GM23248 (cell line): ENCODE results near the gene GCH1. TPM values are rescaled to one million over a fixed set of nuclear protein-coding genes. Genes with fewer than 3 reads are reported as not detected.

Experiments
- DNase-seq: peaks from one replicate; pipeline ENCODE4 v3.0.0-alpha.2; 2015
- H2AFZ ChIP-seq: fragments of 200-600 bp; sonication (generic); 2 replicates; pipeline ENCODE4 v1.6.1; 2016; ENCODE audit warnings: antibody characterized with exemption
- H3F3A ChIP-seq: fragments of 200-600 bp; sonication (generic); 2 replicates; pipeline ENCODE4 v1.6.1; 2016; ENCODE audit warnings: mild to moderate bottlenecking, antibody characterized with exemption, mixed run types; ENCODE audit not compliant: insufficient read depth
- H3K27ac ChIP-seq: fragments of 200-600 bp; sonication (generic); 2 replicates; pipeline ENCODE4 v1.5.1; 2016; ENCODE audit warnings: mild to moderate bottlenecking
- H3K27me3 ChIP-seq: fragments of 200-600 bp; sonication (generic); replicated peaks from 2 replicates; pipeline ENCODE4 v1.6.1; 2016; ENCODE audit warnings: mild to moderate bottlenecking; ENCODE audit not compliant: insufficient read depth
- H3K36me3 ChIP-seq: fragments of 200-600 bp; sonication (generic); 2 replicates; pipeline ENCODE4 v1.6.1; 2016; ENCODE audit warnings: low read depth, mild to moderate bottlenecking
- H3K4me1 ChIP-seq: fragments of 200-600 bp; sonication (generic); 2 replicates; pipeline ENCODE4 v1.6.1; 2016; ENCODE audit warnings: mild to moderate bottlenecking; ENCODE audit not compliant: insufficient read depth
- H3K4me2 ChIP-seq: fragments of 200-600 bp; sonication (generic); one replicate; pipeline ENCODE4 v1.6.1; 2016; ENCODE audit warnings: mild to moderate bottlenecking; ENCODE audit not compliant: unreplicated experiment
- H3K4me3 ChIP-seq: fragments of 200-600 bp; sonication (generic); 2 replicates; pipeline ENCODE4 v1.5.1; 2016; ENCODE audit warnings: mild to moderate bottlenecking
- H3K79me2 ChIP-seq: fragments of 200-600 bp; sonication (generic); 2 replicates; pipeline ENCODE4 v1.6.1; 2016; ENCODE audit warnings: mild to moderate bottlenecking; ENCODE audit not compliant: insufficient read depth
- H3K9ac ChIP-seq: fragments of 200-600 bp; sonication (generic); 2 replicates; pipeline ENCODE4 v1.6.1; 2016; ENCODE audit warnings: mild to moderate bottlenecking
- H3K9me2 ChIP-seq: fragments of 200-600 bp; sonication (generic); 2 replicates; pipeline ENCODE4 v1.6.1; 2016; ENCODE audit warnings: mixed run types, mild to moderate bottlenecking, moderate library complexity; ENCODE audit not compliant: insufficient read depth
- H3K9me3 ChIP-seq: fragments of 200-600 bp; sonication (generic); one replicate; pipeline ENCODE4 v1.6.1; 2017; ENCODE audit warnings: low read depth
- H4K20me1 ChIP-seq: fragments of 200-600 bp; sonication (generic); 2 replicates; pipeline ENCODE4 v1.6.0; 2016; ENCODE audit not compliant: insufficient read depth
- EZH2 ChIP-seq: fragments of 200-600 bp; sonication (generic); IDR thresholded peaks from 2 replicates; pipeline ENCODE4 v1.6.1; 2018; ENCODE audit warnings: antibody characterized with exemption, mild to moderate bottlenecking; ENCODE audit not compliant: insufficient read depth, poor library complexity, severe bottlenecking
- EZH2phosphoT487 ChIP-seq: fragments of 200-600 bp; sonication (generic); IDR thresholded peaks from 2 replicates; pipeline ENCODE4 v1.6.1; 2018; ENCODE audit warnings: antibody characterized with exemption, moderate library complexity, mild to moderate bottlenecking, low read depth; ENCODE audit not compliant: insufficient read depth
- WGBS, 2 experiments: methylation state at CpG; one replicate each; pipeline ENCODE4 v1.1.6; 2015 to 2017; ENCODE audit warnings: low lambda C conversion rate in 2 of 2, low coverage in 1 of 2; ENCODE audit errors: missing lambda C conversion rate in 2 of 2; 5-methylcytosine and 5-hydroxymethylcytosine counted together
- in situ Hi-C: fragments of 300-500 bp; cut with MboI; formaldehyde crosslinking; loops from 2 replicates; pipeline ENCODE4 v1.15.0; 2020
- polyA plus RNA-seq: library from polyadenylated mRNA; unstranded; fragments of >200 nt; fragmentation: Nextera tagmentation; extraction: Ambion mirVana; gene quantifications from 2 replicates; pipeline ENCODE4 v1.2.1, GENCODE V29; 2016
- total RNA-seq: library from RNA; depleted of rRNA; stranded (reverse); fragments of >200 nt; shearing (Covaris generic); gene quantifications from 2 replicates; pipeline ENCODE4 v1.2.3, GENCODE V29; 2014

The GCH1 gene
- total and polyA plus RNA-seq, 2 experiments from 2014 or later: 3.9 to 4.2 TPM

GRCh38 chr14:54854181-54854580 lies 48.4 kb downstream of the GCH1 start:
- no peaks in the 10 kb centered on the region for H3K27me3 ChIP-seq
- DNase-seq: no peak
- TF ChIP-seq EZH2 (no peak), EZH2phosphoT487 (no peak)
- no peak overlapping the region for H3K4me2 ChIP-seq
- no peak overlapping the region for H2AFZ ChIP-seq
- no peaks in the 10 kb centered on the region for H3F3A ChIP-seq
- H3K4me1 ChIP-seq: no peaks in the 10 kb centered on the region
- no peak overlapping the region for H3K4me3 ChIP-seq
- no peaks in the 10 kb centered on the region for H3K9me3 ChIP-seq
- no peaks in the 10 kb centered on the region for H3K79me2 ChIP-seq
- H4K20me1 ChIP-seq: no peaks in the 10 kb centered on the region
- H3K36me3 ChIP-seq: no peaks in the 10 kb centered on the region
- 58 to 73% methylated on average over 2 of the region's 2 CpGs for WGBS, 2 experiments
- H3K9ac ChIP-seq: no peak overlapping the region
- no peaks in the 10 kb centered on the region for H3K9me2 ChIP-seq
- no peak overlapping the region for H3K27ac ChIP-seq
- in situ Hi-C loops: no loop called here

- no peak overlapping the region for H3K9ac ChIP-seq
- no peak overlapping the region for H3K4me3 ChIP-seq
- H3K36me3 ChIP-seq: no peaks in the 10 kb centered on the region
- TF ChIP-seq EZH2phosphoT487: no peak
- no peak for TF ChIP-seq EZH2
- no peaks in the 10 kb centered on the region for H3K27me3 ChIP-seq
- 61 to 67% methylated on average over 3 of the region's 3 CpGs for WGBS, 2 experiments
- in situ Hi-C loops: no loop called here
- H3K4me1 ChIP-seq: no peaks in the 10 kb centered on the region
- no peaks in the 10 kb centered on the region for H3K9me2 ChIP-seq
- H2AFZ ChIP-seq: no peak overlapping the region
- H3K4me2 ChIP-seq: no peak overlapping the region
- H3K79me2 ChIP-seq: no peaks in the 10 kb centered on the region
- no peak for DNase-seq
- no peak overlapping the region for H3K27ac ChIP-seq
- H4K20me1 ChIP-seq: no peaks in the 10 kb centered on the region
- H3K9me3 ChIP-seq: no peaks in the 10 kb centered on the region
- no peaks in the 10 kb centered on the region for H3F3A ChIP-seq
These were observed 49.3 kb downstream of the GCH1 start for GRCh38 chr14:54853339-54853738.

GRCh38 chr14:54852215-54852614 lies 50.4 kb downstream of the GCH1 start:
- H2AFZ ChIP-seq: no peak overlapping the region
- in situ Hi-C loops: no loop called here

DNA sequence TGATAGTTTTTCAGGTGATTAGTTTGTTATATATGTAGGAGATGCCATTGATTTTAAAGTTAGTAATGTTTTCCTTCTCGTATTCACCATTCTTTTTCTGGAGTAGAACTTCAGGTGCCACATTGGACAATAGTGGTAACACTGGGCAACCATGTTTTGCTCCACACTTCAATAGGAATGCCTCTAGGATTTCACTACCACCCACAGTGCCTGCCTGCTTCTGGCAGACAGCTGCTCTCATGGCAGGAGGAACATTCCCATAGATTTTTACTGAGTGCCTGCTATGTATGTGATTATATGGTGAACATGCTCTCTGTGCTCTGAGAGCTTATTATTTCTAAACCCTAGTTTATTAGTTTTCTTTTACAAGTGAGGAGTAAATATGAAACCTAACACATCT lies 53.7 kb downstream of the GCH1 start:
- in situ Hi-C loops: no loop called here
- Histone ChIP-seq H3F3A (no peaks in the 10 kb centered on the region), H3K9me3 (no peaks in the 10 kb centered on the region), H3K4me1 (no peaks in the 10 kb centered on the region), H2AFZ (no peak overlapping the region), H3K9ac (no peak overlapping the region), H3K9me2 (no peaks in the 10 kb centered on the region), H3K4me3 (no peak overlapping the region), H3K27ac (no peak overlapping the region), H3K27me3 (no peaks in the 10 kb centered on the region), H3K79me2 (no peaks in the 10 kb centered on the region), H3K36me3 (no peaks in the 10 kb centered on the region), H3K4me2 (no peak overlapping the region), H4K20me1 (no peaks in the 10 kb centered on the region)
- TF ChIP-seq EZH2 (no peak), EZH2phosphoT487 (no peak)
- no peak for DNase-seq
- WGBS, 2 experiments: 14 to 37% methylated on average over 1 of the region's 1 CpG

More at GRCh38 chr14:54852215-54852614, 50.4 kb downstream of the GCH1 start:
- 48 to 58% methylated on average over 3 of the region's 3 CpGs for WGBS, 2 experiments
- TF ChIP-seq EZH2phosphoT487 (no peak), EZH2 (no peak)
- Histone ChIP-seq H3K9me2 (no peaks in the 10 kb centered on the region), H3K36me3 (no peaks in the 10 kb centered on the region), H3K9me3 (no peaks in the 10 kb centered on the region), H3K27ac (no peak overlapping the region), H4K20me1 (no peaks in the 10 kb centered on the region), H3K79me2 (no peaks in the 10 kb centered on the region), H3K4me2 (no peak overlapping the region), H3K4me3 (no peak overlapping the region), H3K27me3 (no peaks in the 10 kb centered on the region), H3K4me1 (no peaks in the 10 kb centered on the region), H3K9ac (no peak overlapping the region), H3F3A (no peaks in the 10 kb centered on the region)
- no peak for DNase-seq

DNA sequence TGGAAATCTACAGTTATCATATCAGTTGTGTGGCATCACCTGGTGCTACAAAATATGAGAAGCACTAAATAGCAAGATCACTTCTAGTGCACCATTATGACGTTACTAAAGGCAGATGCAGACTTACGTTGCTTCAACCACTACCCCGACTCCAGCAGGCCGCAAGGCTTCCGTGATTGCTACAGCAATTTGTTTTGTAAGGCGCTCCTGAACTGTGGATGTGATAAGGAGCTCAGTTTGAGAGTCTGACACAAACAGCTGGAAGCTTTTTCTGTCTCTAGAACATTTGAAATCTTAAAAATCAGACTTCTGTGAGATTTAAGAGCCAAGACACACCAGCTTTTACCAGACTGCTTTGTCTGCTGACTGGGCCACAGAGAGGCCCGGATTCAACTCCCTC lies 57.0 kb downstream of the GCH1 start:
- 81 to 85% methylated on average over 7 of the region's 7 CpGs for WGBS, 2 experiments
- no peaks in the 10 kb centered on the region for H3K36me3 ChIP-seq
- no peak overlapping the region for H3K4me3 ChIP-seq
- in situ Hi-C loops: no loop called here
- H3K27me3 ChIP-seq: no peaks in the 10 kb centered on the region
- no peaks in the 10 kb centered on the region for H3K79me2 ChIP-seq
- no peak overlapping the region for H3K4me2 ChIP-seq
- H3K27ac ChIP-seq: no peak overlapping the region
- no peak for DNase-seq
- H3K9me2 ChIP-seq: no peaks in the 10 kb centered on the region
- no peaks in the 10 kb centered on the region for H3K4me1 ChIP-seq
- H2AFZ ChIP-seq: no peak overlapping the region
- no peaks in the 10 kb centered on the region for H3K9me3 ChIP-seq
- H3K9ac ChIP-seq: no peak overlapping the region
- H4K20me1 ChIP-seq: no peaks in the 10 kb centered on the region
- TF ChIP-seq EZH2phosphoT487: no peak
- no peak for TF ChIP-seq EZH2
- no peaks in the 10 kb centered on the region for H3F3A ChIP-seq
